HEK293 (cell line): Measurements from ENCODE around the gene ZIC5.

ENCODE experiments used
- EGR2 ChIP-seq: fragments of 450-650 bp; formaldehyde crosslinking; IDR thresholded peaks from 2 replicates; pipeline ENCODE4 v1.5.1; 2016; ENCODE audit warnings: low read depth, missing biosample characterization, missing genetic modification characterization
- ELK4 ChIP-seq: IDR thresholded peaks from 2 replicates; pipeline ENCODE4 v1.6.1; 2011; ENCODE audit warnings: mild to moderate bottlenecking, low read depth, low read length, borderline replicate concordance
- GLI4 ChIP-seq: fragments of 450-650 bp; formaldehyde crosslinking; IDR thresholded peaks from 2 replicates; pipeline ENCODE4 v1.5.1; 2016; ENCODE audit warnings: missing biosample characterization, missing genetic modification characterization
- KLF7 ChIP-seq: fragments of 450-650 bp; formaldehyde crosslinking; IDR thresholded peaks from 2 replicates; pipeline ENCODE4 v1.5.1; 2016; ENCODE audit warnings: missing biosample characterization, missing genetic modification characterization, borderline replicate concordance
- KLF8 ChIP-seq: fragments of 450-650 bp; formaldehyde crosslinking; IDR thresholded peaks from 2 replicates; pipeline ENCODE4 v1.5.1; 2016; ENCODE audit warnings: missing biosample characterization, missing genetic modification characterization
- OSR2 ChIP-seq: fragments of 450-650 bp; formaldehyde crosslinking; IDR thresholded peaks from 2 replicates; pipeline ENCODE4 v1.5.1; 2016; ENCODE audit warnings: missing biosample characterization, missing genetic modification characterization
- SCRT2 ChIP-seq: fragments of 450-650 bp; formaldehyde crosslinking; IDR thresholded peaks from 2 replicates; pipeline ENCODE4 v1.5.1; 2016; ENCODE audit warnings: missing biosample characterization, missing genetic modification characterization
- SETDB1 ChIP-seq: IDR thresholded peaks from one replicate; pipeline ENCODE4 v1.6.1; 2017; ENCODE audit warnings: mild to moderate bottlenecking, low read length, moderate library complexity, mixed read lengths; ENCODE audit not compliant: insufficient read length
- YY1 ChIP-seq: fragments of 450-650 bp; formaldehyde crosslinking; IDR thresholded peaks from 2 replicates; pipeline ENCODE4 v1.5.1; 2018; ENCODE audit warnings: missing biosample characterization, missing genetic modification characterization
- ZBTB20 ChIP-seq: fragments of 450-650 bp; formaldehyde crosslinking; IDR thresholded peaks from 2 replicates; pipeline ENCODE4 v1.5.1; 2016; ENCODE audit warnings: missing biosample characterization, missing genetic modification characterization
- ZFHX2 ChIP-seq: fragments of 450-650 bp; formaldehyde crosslinking; conservative IDR thresholded peaks from 2 replicates; pipeline ENCODE4 v1.5.1; 2016; ENCODE audit warnings: missing biosample characterization, missing genetic modification characterization
- ZNF121 ChIP-seq: fragments of 450-650 bp; formaldehyde crosslinking; IDR thresholded peaks from 2 replicates; pipeline ENCODE4 v1.5.1; 2016; ENCODE audit warnings: missing biosample characterization, missing genetic modification characterization
- ZNF18 ChIP-seq: fragments of 450-650 bp; formaldehyde crosslinking; IDR thresholded peaks from 2 replicates; pipeline ENCODE4 v1.5.1; 2016; ENCODE audit warnings: missing biosample characterization, missing genetic modification characterization
- ZNF211 ChIP-seq: fragments of 450-650 bp; formaldehyde crosslinking; IDR thresholded peaks from 2 replicates; pipeline ENCODE4 v1.5.1; 2016; ENCODE audit warnings: low read depth, missing biosample characterization, missing genetic modification characterization
- ZNF214 ChIP-seq: fragments of 450-650 bp; formaldehyde crosslinking; IDR thresholded peaks from 2 replicates; pipeline ENCODE4 v1.5.1; 2017; ENCODE audit warnings: missing biosample characterization, mild to moderate bottlenecking, missing genetic modification characterization, borderline replicate concordance
- ZNF391 ChIP-seq: fragments of 450-650 bp; formaldehyde crosslinking; IDR thresholded peaks from 2 replicates; pipeline ENCODE4 v1.5.1; 2016; ENCODE audit warnings: low read depth, missing biosample characterization, missing genetic modification characterization, borderline replicate concordance
- ZNF501 ChIP-seq: fragments of 450-650 bp; formaldehyde crosslinking; IDR thresholded peaks from 2 replicates; pipeline ENCODE4 v1.5.1; 2016; ENCODE audit warnings: missing biosample characterization, missing genetic modification characterization
- ZNF530 ChIP-seq: fragments of 450-650 bp; formaldehyde crosslinking; IDR thresholded peaks from 2 replicates; pipeline ENCODE4 v1.5.1; 2016; ENCODE audit warnings: low read depth, missing biosample characterization, missing genetic modification characterization
- ZNF571 ChIP-seq: fragments of 450-650 bp; formaldehyde crosslinking; IDR thresholded peaks from 2 replicates; pipeline ENCODE4 v1.5.0; 2017; ENCODE audit warnings: missing biosample characterization, missing genetic modification characterization
- ZNF621 ChIP-seq: fragments of 450-650 bp; formaldehyde crosslinking; IDR thresholded peaks from 2 replicates; pipeline ENCODE4 v1.5.1; 2017; ENCODE audit warnings: missing biosample characterization, missing genetic modification characterization
- ZNF664 ChIP-seq: fragments of 450-650 bp; formaldehyde crosslinking; IDR thresholded peaks from 2 replicates; pipeline ENCODE4 v1.5.1; 2016; ENCODE audit warnings: missing biosample characterization, missing genetic modification characterization
- ZNF670 ChIP-seq: fragments of 450-650 bp; formaldehyde crosslinking; IDR thresholded peaks from 2 replicates; pipeline ENCODE4 v1.5.1; 2016; ENCODE audit warnings: missing biosample characterization, missing genetic modification characterization, low read depth
- ZNF76 ChIP-seq: fragments of 450-650 bp; formaldehyde crosslinking; IDR thresholded peaks from 2 replicates; pipeline ENCODE4; 2016; ENCODE audit warnings: low read depth, missing biosample characterization, missing genetic modification characterization, borderline replicate concordance
- ZSCAN5A ChIP-seq: fragments of 450-650 bp; formaldehyde crosslinking; IDR thresholded peaks from 2 replicates; pipeline ENCODE4 v1.5.1; 2016; ENCODE audit warnings: missing biosample characterization, missing genetic modification characterization
- TF ChIP-seq, protein P1 (sequence below): fragments of 450-650 bp; formaldehyde crosslinking; IDR thresholded peaks from 2 replicates; pipeline ENCODE4 v1.5.1; 2016; ENCODE audit warnings: missing biosample characterization, missing genetic modification characterization, borderline replicate concordance
- TF ChIP-seq, protein P2 (sequence below): fragments of 450-650 bp; formaldehyde crosslinking; IDR thresholded peaks from 2 replicates; pipeline ENCODE4 v1.5.1; 2016; ENCODE audit warnings: missing biosample characterization, missing genetic modification characterization
- TF ChIP-seq, protein P3 (sequence below): fragments of 450-650 bp; formaldehyde crosslinking; IDR thresholded peaks from 2 replicates; pipeline ENCODE4 v1.5.1; 2016; ENCODE audit warnings: missing biosample characterization, missing genetic modification characterization, low read depth

Gene ZIC5

DNA sequence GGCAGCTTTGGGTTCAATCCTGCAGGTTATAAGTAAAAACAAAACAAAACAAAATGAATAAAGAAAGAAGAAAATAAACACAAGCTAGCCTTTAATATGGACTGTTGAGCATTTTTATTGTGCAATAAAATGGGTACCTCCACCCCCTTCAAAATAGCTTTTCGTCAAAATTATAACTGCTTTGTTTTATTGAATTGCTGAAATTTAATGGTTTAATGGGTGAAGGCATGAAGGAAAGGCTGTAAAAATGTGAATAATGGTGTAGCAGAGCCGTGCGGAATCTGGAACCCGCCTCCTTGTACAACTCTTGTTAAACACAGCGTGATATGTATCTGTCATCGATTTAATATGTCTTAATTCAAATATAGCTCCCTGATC, 2.2 kb upstream of the ZIC5 start (continued):
- TF ChIP-seq SCRT2 (tag by site-specific recombination) (peak; percentile 72), ZNF571 (tag by site-specific recombination) (no peak), ZNF211 (no peak), ZNF18 (tag by site-specific recombination) (peak; percentile 71), ZNF121 (tag by site-specific recombination) (no peak), ZFHX2 (tag by site-specific recombination) (no peak), ZNF530 (no peak), KLF7 (tag by site-specific recombination) (0 out of 2 replicates have a peak, but pooled peaks have one; percentile 28), ZSCAN5A (tag by site-specific recombination) (no peak), ELK4 (no peak), ZNF670 (tag by site-specific recombination) (no peak), ZNF214 (no peak), ZNF391 (tag by site-specific recombination) (no peak), KLF8 (no peak), ZNF501 (no peak), ZBTB20 (tag by site-specific recombination) (no peak), ZNF76 (no peak), GLI4 (tag by site-specific recombination) (no peak), ZNF664 (tag by site-specific recombination) (peak; percentile 53), SETDB1 (no peak), EGR2 (no peak), YY1 (tag by site-specific recombination) (0 out of 2 replicates have a peak, but pooled peaks have one; percentile 38), OSR2 (tag by site-specific recombination) (peak; percentile 64), ZNF621 (no peak)
- TF ChIP-seq, protein P1, sequence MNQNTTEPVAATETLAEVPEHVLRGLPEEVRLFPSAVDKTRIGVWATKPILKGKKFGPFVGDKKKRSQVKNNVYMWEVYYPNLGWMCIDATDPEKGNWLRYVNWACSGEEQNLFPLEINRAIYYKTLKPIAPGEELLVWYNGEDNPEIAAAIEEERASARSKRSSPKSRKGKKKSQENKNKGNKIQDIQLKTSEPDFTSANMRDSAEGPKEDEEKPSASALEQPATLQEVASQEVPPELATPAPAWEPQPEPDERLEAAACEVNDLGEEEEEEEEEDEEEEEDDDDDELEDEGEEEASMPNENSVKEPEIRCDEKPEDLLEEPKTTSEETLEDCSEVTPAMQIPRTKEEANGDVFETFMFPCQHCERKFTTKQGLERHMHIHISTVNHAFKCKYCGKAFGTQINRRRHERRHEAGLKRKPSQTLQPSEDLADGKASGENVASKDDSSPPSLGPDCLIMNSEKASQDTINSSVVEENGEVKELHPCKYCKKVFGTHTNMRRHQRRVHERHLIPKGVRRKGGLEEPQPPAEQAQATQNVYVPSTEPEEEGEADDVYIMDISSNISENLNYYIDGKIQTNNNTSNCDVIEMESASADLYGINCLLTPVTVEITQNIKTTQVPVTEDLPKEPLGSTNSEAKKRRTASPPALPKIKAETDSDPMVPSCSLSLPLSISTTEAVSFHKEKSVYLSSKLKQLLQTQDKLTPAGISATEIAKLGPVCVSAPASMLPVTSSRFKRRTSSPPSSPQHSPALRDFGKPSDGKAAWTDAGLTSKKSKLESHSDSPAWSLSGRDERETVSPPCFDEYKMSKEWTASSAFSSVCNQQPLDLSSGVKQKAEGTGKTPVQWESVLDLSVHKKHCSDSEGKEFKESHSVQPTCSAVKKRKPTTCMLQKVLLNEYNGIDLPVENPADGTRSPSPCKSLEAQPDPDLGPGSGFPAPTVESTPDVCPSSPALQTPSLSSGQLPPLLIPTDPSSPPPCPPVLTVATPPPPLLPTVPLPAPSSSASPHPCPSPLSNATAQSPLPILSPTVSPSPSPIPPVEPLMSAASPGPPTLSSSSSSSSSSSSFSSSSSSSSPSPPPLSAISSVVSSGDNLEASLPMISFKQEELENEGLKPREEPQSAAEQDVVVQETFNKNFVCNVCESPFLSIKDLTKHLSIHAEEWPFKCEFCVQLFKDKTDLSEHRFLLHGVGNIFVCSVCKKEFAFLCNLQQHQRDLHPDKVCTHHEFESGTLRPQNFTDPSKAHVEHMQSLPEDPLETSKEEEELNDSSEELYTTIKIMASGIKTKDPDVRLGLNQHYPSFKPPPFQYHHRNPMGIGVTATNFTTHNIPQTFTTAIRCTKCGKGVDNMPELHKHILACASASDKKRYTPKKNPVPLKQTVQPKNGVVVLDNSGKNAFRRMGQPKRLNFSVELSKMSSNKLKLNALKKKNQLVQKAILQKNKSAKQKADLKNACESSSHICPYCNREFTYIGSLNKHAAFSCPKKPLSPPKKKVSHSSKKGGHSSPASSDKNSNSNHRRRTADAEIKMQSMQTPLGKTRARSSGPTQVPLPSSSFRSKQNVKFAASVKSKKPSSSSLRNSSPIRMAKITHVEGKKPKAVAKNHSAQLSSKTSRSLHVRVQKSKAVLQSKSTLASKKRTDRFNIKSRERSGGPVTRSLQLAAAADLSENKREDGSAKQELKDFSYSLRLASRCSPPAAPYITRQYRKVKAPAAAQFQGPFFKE: no peak
- TF ChIP-seq, protein P2, sequence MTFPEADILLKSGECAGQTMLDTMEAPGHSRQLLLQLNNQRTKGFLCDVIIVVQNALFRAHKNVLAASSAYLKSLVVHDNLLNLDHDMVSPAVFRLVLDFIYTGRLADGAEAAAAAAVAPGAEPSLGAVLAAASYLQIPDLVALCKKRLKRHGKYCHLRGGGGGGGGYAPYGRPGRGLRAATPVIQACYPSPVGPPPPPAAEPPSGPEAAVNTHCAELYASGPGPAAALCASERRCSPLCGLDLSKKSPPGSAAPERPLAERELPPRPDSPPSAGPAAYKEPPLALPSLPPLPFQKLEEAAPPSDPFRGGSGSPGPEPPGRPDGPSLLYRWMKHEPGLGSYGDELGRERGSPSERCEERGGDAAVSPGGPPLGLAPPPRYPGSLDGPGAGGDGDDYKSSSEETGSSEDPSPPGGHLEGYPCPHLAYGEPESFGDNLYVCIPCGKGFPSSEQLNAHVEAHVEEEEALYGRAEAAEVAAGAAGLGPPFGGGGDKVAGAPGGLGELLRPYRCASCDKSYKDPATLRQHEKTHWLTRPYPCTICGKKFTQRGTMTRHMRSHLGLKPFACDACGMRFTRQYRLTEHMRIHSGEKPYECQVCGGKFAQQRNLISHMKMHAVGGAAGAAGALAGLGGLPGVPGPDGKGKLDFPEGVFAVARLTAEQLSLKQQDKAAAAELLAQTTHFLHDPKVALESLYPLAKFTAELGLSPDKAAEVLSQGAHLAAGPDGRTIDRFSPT (tag by site-specific recombination): no peak
- TF ChIP-seq, protein P3, sequence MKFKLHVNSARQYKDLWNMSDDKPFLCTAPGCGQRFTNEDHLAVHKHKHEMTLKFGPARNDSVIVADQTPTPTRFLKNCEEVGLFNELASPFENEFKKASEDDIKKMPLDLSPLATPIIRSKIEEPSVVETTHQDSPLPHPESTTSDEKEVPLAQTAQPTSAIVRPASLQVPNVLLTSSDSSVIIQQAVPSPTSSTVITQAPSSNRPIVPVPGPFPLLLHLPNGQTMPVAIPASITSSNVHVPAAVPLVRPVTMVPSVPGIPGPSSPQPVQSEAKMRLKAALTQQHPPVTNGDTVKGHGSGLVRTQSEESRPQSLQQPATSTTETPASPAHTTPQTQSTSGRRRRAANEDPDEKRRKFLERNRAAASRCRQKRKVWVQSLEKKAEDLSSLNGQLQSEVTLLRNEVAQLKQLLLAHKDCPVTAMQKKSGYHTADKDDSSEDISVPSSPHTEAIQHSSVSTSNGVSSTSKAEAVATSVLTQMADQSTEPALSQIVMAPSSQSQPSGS (tag by site-specific recombination): no peak
